Activated CD8-positive, alpha-beta memory T cell treated with anti-CD3 and anti-CD28 coated beads, Interleukin-2, amount 50 U/mL, for 24 hours (primary cell): ENCODE data around the gene TMOD2.

Source experiments
- DNase-seq: peaks from one replicate; pipeline ENCODE4 v3.0.0-alpha.2; 2020; ENCODE audit errors: extremely low read depth

Gene TMOD2

DNA sequence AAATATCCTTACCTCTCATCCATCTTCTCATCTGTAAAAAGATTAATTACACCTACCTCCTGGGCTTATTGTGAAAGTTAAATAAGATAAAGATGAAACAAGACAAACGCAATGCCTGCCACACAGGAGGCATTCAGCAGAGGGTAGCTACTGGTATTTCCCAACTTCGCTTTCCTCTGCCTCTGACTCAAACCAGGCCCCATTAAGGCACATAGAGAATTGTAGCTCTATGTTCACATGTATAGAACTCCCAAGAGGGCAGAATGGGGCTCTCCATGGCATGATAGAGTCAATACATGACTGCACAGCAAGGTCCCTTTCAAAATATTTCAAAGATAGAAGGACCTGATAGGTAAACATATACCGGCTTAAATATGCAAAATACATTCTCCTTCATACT lies 15.3 kb upstream of the TMOD2 start:
- no peak for DNase-seq

- DNase-seq: no peak
Observed at GRCh38 chr15:51736751-51737521, 14.5 kb upstream of the TMOD2 start.

DNA sequence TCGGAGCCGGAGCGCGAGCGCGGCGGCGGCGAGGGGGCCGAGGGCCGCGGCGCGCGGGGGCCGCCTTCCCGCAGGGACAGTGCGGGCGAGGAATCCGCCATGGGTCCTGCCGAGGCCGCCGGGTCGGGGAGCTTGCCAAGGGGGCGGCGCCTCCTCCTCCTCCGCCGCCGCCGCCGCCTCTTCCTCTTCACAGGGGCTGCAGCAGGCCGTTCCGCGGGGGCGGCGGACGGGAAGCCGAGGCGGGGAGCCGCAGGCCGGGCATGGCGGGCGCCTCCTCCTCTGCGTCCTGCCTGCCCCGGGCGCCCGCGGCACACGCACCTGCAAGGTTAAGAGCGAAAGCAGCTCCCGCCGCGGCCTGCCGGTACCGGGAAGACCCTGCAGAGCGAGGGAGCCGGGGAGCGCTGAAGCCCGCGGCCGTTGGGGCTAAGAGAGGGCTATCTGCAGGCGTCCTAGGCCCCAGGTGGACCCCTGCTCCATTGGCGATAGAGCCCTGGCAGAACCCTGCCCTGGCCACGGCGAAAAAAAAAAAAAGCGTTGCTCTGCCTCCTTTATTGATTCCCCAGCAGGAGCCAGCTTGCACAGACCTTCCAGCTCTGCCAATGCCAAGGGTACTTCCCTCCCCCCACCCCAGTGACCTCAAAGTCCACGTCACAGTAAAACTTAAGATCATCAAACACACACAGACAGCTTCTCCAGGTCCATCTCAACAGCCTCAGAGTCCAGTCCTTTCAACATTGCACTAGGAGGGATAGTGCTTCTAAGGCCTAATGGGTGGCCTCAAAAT lies 13.7 kb upstream of the TMOD2 start, which contains the start of gene LYSMD2:
LYSMD2 (minus strand) TSS at position 134 of the 784 bp plus-strand sequence; CDS start at position 101, 33 bp downstream.
- DNase-seq: no peak

GRCh38 chr15:51738553-51738952 lies 12.8 kb upstream of the TMOD2 start:
- no peak for DNase-seq

GRCh38 chr15:51739061-51739712 lies 12.2 kb upstream of the TMOD2 start:
- DNase-seq: no peak

- no peak for DNase-seq
Observed at GRCh38 chr15:51749307-51749706, 2.1 kb upstream of the TMOD2 start.

- DNase-seq: no peak
Observed at GRCh38 chr15:51750186-51750585, 1.2 kb upstream of the TMOD2 start.

DNA sequence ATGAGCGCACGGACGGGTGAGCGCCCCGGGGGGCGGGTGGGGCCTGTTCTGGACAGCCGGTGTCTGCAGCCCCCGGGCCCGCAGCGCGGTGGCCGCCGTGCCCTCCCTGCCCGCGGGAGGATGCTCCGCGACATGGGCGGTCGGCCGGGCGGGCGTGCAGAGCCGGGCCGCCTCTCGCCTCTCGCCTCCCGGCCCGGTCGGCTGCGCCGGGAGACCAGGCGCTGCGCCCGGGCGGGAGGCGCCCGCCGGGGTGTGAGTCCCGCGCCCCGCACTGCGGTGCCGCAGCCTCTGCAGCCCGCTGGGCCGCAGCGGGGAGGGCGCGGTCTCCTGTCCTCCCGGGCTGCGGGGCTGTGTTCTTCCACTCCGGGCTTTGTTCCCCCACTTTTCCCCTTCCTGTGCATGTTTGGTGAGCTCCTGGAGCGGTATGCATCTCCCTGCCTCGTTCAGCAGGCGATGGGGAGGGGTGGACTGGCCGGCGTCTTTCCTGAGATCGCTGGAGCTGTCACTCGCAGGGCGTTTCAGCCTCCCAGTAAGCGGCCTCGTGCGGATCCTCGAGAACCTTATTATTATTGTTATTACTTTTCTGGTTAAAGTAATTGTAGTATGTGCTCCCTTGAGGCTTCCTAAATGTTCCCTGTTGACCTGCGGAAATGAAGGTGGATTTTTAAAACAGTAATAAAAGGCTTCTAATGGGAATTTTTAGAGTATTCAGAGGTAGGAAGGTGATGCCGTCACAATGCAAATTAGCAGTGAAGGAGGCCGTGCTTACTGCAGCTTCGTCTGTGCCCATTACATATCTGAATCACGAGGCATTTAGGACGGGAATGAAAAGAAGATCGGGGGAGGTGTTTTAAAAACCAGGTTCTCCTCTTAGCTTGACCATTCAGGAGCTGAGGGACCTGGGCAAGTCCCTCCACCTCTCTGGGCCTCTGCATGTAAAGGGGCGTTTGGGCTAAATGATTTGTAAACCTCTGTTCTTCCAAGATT lies 593 bp downstream of the TMOD2 start:
- no peak for DNase-seq

GRCh38 chr15:51752888-51753287 lies 1.5 kb downstream of the TMOD2 start:
- DNase-seq: no peak

GRCh38 chr15:51754267-51754666 lies 2.9 kb downstream of the TMOD2 start:
- DNase-seq: no peak

DNA sequence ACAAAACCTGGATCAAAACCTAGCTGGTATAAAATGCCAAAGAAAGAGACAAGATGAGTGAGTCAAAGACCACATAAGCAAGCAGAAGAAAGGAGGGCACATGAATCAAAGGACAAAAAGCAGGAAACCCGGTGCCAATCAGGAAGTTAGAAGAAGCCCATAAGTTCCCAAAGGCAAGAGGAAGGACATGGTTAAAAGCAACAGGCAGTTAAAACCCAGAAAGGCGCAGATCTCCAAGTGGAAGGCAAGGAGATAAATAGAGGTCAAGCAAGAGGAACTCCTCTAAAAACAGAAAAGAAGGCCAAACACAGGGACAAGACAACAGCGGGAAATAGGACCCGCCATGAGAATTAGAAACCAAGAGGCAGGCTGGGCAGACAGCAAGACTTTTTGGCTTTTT lies 4.4 kb downstream of the TMOD2 start:
- no peak for DNase-seq

DNA sequence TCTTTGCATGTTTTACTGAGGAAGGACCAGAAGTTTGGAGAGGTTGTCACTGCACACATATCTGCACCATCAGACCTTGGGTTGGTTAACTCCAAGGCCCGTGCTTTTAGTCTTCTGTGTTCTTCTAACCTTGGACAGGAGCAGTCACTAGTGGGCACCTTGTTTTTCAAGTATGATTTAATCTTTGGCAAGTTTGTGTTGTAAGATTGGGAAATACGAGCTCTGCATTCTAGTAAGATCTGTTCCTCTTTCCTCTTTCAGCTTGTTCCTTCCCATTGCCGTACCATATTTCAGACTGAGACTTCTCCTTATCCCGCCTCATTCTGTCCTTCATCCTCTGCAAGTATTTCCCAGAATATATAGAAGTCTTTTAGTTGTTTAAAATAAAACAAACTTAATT lies 5.1 kb downstream of the TMOD2 start:
- no peak for DNase-seq

DNA sequence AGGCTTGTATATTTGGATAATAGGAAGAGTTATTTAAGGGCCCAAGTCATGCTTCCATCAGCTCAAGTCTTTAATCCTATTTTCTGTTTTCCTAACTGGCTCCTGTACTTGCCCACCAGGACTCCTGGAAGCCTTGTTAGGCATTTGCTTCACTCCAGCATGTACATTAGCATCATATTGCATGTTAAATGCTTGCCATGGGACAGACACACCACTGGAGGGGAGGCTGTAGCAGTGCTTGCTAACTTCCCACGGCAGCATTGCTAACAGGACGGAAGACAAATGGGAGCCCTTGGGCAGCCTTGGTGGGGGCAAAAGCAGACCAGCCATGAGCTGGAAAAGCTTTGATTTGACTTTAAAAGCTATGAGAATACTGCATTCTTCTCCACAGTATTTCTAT lies 6.1 kb downstream of the TMOD2 start:
- DNase-seq: no peak

DNA sequence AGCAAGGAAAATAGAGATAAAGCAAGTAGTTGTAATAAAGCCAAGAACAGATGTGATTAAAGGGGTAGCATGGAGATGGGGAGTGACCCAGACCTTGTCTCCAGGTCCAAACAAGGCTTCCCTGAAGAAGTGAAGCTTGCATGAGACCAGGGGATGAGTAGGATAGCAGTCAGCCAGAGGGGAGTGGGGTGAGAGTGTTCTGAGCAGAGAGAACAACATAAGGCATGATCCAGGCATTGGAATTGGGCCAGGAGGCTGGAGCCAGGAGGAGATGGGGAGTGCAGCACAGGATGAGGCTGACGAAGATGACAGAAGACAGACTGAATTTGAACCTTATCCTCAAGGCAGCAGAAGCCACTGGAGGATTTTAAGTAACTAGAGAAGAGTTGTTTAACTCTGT lies 7.2 kb downstream of the TMOD2 start:
- no peak for DNase-seq

DNA sequence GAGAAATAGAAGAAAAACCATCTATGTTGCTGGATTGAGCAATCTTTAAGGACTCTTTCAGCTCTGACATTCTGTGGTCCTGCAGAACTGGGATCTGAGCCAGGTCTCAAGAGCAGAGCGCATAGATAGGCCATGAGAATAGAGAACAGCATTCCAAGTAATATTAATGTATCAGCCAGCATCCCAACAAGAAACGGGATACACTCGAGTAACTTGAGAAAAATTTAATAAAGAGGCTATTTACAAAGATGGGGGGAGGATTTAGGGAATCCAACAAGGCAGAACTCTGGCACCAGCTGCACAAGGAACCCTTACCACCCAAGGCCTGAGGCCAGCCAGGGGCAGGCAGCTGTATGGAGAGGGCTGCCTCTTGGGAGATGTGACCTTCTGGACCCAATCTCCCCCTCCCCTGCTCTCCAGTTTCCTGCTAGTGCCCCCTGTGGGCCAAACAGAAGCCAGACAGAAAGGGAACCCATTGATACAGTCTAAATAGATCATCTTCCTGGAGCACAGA lies 8.2 kb downstream of the TMOD2 start:
- no peak for DNase-seq

DNA sequence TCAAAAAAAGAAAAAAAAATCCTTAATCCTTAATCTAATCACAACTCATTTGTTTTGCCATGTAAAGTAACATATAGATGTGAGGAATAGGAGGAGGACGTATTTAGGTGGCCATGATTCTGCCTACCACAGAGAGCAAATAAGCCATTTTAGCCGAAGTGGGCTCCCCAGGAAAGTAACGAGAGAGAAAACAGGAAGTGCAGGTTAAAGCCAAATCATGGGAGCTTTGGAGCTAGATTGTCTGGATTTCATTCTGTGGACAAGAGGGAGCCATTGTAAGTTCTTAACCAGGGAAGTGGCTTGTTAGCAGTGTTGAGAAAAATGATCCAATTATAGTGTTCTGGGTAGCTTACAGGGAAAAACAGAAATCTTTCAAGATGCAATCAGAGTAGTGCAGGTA lies 9.4 kb downstream of the TMOD2 start:
- no peak for DNase-seq

DNA sequence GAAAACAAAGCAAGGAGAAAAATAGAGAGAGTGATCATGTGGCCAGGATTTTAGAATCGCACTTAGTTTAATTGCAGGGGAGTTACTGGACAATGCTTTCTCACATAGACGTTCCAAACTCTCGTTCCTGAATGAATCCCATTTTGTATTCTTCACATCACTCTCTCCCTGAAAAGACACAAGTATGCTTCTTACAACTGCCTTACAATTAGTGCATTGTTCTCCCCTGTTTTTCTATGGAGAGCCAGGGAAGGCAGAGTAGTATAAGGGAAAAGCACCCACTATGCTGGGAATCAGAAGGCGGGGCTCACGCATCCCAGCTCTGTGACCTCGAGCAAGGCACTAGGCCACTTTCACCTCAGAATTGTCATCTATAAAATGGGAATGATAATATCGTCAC lies 14.4 kb downstream of the TMOD2 start:
- no peak for DNase-seq

DNA sequence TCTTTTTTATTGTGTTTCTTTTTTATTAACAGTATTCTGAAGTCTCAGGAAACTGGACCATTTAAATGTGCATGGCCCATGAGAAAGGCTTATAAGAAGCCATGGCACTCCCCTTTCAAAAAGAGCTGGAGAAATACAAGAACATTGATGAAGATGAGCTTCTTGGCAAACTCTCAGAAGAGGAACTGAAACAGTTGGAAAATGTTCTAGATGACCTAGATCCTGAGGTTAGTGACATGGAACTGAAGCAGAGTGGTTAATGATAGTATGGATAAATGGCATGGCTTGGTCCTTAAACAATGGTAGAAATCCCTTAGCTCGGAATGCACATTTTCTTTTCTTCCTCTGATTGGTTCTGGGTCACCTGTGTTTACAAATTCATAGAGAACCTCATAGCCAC lies 14.9 kb downstream of the TMOD2 start:
- no peak for DNase-seq

DNA sequence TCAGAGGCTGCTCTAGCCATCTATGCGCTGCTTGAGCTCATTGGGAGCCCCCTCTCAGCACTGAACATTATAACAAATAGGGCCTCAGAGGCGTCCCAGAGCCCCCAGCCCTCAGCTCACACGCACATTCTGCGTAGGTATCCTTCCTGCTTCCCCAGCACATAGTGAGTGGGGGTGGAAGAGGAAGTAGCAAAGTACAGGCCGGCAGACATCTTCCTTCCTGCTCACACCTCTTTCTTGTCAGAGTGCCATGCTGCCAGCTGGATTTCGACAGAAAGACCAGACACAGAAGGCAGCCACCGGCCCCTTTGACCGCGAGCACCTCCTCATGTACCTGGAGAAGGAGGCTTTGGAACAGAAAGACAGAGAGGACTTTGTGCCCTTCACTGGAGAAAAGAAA lies 16.6 kb downstream of the TMOD2 start:
- no peak for DNase-seq

DNA sequence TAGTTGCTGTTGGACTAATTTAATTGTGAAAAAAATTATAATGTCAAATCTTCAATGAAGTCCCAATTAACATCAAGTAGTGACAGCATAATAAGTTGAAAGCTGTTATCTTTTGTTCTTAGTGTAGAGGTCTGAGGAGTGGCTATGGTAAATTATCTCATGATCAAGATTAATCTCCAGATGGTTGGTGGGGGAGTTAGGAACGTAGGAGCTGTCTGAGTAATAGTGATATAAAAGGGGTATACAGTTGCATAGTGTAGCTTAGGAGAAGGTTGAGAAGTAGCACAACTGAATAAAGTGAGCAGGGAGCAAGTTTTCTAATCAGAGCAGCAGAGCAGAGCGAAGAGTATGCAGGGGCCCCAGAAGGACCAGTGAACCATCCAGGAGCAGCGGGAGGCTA lies 19.5 kb downstream of the TMOD2 start:
- DNase-seq: no peak

DNA sequence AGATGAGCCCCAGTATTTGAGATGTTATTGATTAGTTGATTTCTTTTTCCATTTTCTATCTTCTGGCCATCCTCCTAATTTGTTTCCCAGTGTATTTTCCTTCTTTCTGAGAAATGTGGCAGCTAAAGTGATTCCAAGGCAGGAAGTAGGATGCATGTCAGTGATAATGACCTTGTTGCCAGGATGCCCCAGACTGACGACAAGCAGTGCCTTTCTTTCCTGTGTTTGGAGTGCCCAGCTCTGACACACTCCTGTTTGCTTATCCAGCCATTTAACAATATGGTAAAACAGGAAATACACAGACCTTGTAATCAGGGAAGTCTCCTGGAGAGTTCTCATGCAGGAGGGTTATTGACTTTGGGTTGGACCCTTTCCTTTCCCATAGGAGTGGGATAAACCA lies 20.4 kb downstream of the TMOD2 start:
- DNase-seq: no peak
